VCaP (cell line): Measurements from ENCODE around the gene POC1A.

ENCODE experiments used
- H3K27ac ChIP-seq: fragments of 450-650 bp; 2 replicates; pipeline ENCODE4 v1.5.1; 2017
- CTCF ChIP-seq: fragments of 450-650 bp; conservative IDR thresholded peaks from 2 replicates; pipeline ENCODE4 v1.5.1; 2017; ENCODE audit warnings: mild to moderate bottlenecking, moderate library complexity

The POC1A gene

GRCh38 chr3:52067526-52067925, 86.7 kb downstream of the POC1A start:
- no peak overlapping the region for H3K27ac ChIP-seq
- no peak for TF ChIP-seq CTCF

DNA sequence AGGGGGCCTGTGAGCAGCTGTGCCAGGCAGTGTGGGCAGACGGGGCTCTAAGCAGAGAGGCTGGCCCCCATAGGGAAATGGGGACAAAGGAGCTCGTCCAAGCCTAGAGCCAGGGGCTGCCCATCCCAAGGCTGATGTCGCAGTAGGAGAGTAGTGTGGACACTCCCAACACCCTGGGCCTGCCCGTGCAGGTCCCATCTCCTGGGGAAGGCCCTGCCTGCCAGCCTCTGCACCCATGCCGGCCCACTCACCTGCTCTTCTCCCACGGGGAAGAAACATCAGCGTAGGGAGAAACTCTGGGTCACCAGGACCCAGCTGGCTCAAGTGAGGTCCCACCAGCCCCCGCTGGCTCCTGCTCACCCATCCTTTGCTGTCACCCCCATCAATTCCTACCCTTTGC, 87.2 kb downstream of the POC1A start:
- no peak for TF ChIP-seq CTCF
- no peak overlapping the region for H3K27ac ChIP-seq

DNA sequence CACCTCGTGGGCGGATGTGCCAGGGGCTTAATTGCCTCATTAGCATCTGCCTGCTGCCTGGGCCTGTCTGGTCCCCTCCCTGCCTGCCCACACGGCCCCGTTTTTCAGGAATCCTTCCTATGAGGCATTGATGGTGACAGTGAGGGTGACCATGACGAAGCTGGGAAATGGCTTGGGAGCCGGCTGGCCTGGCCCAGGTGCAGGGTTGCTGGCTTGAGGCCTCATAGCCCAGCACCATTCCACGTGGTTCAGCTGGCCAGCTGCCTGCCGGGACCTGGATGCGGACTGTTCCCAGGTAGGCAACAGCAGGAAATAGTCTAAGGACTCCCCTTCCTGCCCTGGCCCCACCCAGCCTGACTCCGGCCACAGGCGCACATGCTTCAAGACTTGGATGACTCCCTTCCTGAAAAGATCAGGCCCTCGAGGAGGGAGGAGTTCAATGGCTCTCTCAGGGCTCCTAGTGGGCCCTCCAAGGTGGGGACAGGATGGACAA, 88.9 kb downstream of the POC1A start:
- no peak for TF ChIP-seq CTCF
- H3K27ac ChIP-seq: no peak overlapping the region

GRCh38 chr3:52064561-52064960, 89.7 kb downstream of the POC1A start:
- no peak for TF ChIP-seq CTCF
- H3K27ac ChIP-seq: no peak overlapping the region

DNA sequence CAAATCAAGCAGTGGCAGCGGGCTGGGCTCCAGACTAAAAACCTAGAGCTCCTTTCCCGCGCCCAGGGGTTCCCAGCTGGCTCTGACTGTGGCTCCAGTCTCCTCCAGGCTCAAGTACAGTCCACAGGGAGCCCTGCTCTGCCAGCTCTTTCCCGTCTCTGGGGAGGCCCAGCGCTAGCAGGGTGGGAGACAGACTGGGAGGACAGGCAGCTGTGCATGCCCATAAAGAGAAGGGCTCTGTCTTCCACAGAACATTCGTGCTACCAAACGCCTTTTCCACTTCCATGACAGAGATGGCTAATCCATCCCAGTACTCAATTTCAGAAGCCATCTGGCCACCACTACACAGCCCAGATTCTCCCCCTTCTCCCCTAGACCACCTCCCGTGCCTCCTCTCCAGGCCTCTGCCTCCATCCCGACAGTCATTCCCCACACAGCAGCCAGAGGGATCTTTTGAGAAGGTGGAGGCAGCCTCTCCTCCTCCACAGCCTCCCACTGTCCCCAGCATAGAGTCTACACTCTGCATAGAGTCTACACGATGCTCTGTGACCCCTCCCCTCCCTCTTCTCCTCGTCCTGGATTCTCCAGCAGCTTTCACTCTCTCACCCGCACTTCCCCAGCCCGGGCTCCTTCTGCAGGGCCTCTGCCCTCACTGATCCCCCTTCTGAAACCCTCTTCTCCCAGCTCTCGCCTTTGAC, 91.0 kb downstream of the POC1A start:
- no peak overlapping the region for H3K27ac ChIP-seq
- no peak for TF ChIP-seq CTCF

- TF ChIP-seq CTCF: no peak
- H3K27ac ChIP-seq: no peak overlapping the region
These were observed 91.7 kb downstream of the POC1A start for GRCh38 chr3:52062505-52062904.

DNA sequence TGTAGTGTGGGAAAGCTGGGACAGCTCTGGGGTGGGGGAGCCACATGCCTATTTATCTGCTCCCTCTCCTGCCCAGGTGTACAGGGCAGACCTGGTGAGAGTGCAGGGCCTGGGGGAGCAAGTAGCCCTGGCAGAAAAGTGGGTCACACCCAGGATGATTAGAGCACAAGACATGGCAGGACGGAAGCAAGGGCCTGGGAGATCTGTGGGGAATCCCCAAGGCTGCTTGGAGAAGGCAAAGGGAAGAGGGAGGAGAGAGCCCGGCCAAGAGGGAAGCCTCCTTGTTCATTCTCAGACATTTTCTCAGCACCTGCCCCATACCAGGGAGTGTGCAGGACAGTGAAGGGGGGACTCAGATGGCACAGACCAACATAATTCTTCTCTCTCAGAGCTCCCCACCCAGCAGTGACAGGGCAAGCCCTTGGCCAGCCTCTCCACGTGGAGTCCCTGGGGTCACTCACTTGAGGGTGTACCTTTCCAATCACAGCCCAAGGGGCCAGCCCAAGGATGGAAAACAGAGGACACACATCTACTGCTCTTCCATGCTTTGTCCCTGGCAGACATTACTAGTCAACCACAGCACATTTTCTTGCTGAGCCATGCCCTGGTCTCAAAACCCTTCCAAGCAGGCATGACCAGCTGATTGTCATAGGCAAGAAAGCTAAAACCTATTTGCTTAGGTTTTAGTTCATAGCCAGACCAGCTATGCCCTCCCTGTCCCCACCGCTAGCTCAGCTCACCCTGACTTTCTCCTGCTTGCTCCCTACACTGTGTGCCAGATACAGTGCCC, 92.9 kb downstream of the POC1A start:
- no peak for TF ChIP-seq CTCF
- H3K27ac ChIP-seq: no peak overlapping the region
